ENCODE results near the gene HCRTR1.

Gene HCRTR1

DNA sequence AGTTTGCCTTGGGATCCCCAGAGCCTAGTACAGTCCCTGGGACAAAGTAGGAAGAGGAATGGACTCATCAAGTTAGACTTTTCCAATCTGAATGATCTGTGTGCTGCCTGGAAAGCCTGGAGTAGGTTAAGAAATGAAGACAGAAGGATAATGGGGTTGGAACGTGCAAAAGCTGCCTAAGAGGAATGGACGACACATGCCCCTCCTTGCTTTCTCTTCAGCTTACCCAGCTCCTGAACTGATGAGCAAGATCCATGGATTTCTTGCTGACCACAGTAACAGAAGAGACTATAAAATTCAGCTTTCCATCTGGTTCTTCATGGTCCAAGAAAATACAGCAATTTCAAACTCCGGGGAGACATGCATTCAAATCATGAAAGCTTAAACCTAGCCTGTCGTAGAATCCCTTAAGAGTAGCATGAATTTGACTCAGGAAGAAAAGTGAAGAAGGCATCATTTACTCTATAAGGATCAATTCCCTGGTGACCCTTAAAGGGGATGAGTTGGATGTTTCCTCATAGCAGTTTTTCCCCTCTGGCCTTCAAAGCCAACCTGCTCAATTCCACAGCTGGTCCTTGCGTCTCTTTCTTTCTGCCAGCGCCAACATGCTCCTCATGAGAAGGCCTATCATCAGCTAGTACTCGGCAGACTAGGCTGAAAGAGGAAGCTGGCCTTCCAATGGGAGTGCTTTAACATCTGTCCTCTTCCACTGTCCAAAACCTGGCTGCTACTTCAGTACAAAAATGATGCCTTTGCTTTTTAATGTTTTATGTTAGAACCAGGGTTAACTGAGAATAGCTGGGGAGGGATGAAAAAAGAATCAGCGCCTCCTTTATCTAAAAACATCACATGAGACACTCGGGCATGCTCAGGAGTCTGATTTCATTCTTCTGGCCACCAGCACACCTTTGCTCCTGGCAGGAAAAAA is 32.9 kb downstream of the HCRTR1 start:
- DNase-seq = no peak

DNA sequence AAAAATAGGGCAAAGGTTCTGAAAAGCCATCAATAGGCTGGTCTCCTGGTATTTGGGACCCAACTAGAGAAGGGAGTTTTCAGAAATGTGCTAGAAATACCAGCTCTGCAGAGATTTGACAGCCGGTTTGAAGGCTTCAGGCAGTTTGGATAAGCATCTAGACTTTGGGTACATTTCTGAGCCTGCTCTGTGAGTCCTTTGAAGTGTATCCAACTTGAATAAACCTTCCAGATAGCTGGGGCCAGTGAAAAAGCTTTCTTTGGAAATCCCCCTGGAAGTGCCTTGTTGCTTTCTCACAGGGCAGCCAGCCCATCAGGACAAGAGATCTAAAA is 33.6 kb downstream of the HCRTR1 start:
- no peak for DNase-seq

DNA sequence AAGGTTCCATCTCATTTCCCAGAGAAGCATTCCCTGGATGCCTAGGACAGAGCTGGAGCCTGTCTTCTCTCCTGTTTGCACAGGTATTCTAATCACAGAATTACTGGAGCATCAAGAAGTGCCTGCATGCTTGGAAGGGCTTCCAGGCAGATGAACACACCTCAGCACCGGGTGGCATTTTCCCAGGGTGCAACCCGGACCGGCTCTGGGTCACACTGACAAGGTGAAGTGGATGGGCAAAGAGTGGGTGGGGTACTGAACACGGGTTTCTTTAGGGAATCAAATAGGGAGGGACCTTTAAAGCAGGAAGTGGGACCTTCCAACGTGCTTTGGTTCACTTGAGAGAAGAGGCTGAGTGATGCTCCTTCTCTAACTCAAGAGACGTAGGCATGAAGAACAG is 34.3 kb downstream of the HCRTR1 start:
- DNase-seq = no peak

DNA sequence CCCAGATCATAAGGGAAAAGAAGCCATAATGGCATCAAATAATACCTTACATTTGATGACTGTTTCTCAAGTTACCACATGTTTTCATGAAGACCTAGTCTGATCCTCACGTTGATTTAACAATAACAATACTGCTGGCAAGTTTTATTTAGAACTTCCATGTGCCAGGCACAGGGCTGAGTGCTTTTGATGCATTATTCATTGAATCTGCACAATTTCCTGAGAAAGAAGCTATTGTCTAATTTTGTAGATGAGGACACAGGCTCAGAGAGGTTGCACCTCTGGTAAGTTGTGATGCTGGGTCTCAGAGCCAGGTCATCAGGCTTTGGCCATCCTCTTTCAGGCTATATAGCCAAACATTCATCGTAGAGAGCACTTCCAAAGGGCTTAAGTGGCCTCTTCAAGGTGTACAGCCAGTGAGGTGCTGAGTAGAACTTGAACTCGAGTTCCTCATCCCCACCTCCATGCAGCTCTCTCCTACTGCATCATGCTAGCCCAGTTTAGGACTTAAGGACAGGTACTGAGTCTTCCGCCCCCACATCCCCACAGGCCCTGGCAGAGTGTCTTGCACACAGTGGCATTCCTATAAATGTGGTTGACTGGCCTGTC is 35.5 kb downstream of the HCRTR1 start:
- no peak for DNase-seq

DNA sequence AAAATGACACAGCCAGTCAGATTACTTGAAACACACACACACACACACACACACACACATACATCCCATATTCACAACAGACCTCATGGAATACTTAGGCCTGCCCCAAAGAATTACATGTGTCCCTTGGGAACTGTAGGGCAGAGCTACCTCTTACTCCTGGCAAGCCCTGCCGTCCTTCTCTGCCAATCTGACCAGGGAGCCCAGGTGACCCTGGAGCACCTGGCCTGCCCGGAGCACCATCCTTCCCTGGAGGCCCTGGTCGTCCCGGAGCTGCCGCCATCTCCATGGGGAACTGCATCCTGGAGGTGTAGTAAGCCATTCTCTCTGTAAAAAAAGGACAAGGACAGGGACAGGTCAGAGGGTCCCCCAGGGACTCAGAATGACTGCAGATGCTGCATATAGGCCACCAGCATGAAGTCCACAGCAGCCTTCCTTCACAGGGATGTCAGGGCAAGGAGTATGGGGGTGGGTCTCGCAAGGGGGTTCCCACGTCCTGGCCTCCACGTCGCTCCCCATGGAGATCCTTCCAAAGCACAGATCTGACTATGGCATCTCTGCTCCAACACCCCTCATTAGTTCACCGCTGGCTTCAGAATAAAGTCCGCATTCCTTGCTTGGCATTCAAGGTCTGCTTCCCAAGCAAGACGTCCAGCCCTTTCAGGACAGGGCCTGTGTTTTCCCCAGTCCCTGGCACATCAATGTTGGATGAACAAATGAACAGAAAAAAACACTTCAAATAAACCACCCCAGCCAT is 36.4 kb downstream of the HCRTR1 start:
- no peak for DNase-seq

DNA sequence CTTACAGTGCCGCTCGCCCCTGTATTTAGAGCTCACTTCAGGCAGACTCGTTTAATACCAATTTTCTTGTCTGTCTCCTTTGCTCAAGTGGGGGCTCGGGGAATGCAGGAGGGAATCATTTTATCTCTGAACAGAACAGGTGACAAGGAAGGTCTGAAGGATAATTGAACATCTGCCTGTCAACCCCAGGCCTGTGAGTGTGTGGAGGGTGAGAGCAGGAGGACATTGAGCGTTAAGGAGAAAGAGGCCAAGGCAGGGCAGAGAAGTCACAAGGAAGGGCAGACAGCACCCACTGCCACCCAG is 36.9 kb downstream of the HCRTR1 start:
- no peak for DNase-seq

DNA sequence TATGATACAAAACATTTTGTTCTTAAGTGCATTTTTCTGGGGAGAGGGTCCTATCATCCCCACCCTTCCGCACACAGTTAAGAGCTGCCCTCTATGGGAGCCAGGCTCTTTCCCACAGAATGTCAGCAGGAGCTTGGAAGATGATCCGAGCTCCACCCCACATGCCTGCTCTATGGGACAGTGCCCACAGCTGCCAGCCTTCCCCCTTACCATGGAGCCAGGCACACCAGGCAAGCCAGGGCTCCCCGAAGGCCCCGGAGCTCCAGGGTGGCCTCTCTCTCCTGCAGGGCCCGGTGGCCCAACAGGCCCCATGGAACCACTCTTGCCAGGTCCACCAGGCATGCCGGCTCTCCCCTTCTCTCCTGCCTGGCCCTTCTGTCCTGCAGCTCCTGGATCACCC is 37.6 kb downstream of the HCRTR1 start:
- no peak for DNase-seq

DNA sequence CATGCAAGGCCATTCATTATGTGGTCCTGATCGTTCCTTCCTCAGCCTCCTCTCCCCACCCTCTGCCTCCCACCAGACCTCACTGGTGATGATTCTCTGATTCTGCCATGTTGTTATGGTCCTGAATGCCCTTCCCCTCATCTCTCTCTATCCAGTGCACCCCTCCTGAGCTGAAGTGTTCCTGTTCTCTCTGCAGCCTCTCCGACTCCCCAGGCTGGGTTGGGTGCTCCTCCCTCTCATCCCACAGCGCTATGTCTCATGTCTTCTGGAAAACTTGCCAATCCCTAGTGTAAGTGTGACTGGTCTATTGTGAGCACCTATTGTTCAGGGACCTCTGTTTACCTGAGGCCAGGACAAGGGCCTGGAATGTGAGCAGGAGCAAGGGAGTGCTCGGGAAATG is 38.3 kb downstream of the HCRTR1 start:
- no peak for DNase-seq

DNA sequence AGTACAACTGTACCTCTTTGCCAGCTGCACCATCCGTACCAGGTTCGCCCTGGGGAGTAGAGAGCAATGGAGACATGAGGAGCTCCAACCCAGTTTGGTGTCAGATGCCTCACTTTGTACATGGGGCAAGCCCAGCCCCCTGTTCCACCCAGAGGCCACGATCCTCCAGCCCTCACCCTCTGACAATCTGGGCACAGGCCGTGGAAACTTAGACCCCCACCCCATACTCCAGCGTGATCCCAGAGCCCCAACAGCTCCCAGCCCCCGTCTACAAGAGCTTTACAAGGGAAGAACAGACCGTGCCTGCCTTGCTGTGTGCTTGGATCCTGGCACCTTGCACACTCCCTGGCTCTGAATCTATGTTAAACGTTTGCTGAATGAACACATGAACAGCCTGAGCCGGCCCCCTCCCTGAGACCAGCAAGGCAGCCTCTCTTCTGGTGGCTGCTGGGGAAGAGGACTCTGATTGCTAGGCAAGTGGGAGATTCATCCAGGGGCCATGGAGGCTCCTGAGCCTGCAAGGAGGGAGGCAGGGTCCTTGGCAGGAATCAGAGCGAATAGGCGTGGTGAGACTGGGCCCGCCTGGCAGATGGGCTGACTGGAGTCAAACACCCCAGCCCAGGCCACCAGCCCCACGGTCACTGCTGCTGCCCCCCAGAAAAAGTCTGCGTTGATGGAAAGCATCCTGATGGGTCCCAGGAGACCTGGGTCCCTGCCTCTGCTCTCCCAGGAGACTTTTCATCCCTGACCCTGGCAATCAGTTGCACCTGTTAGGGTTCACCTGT is 39.7 kb downstream of the HCRTR1 start:
- no peak for DNase-seq

DNA sequence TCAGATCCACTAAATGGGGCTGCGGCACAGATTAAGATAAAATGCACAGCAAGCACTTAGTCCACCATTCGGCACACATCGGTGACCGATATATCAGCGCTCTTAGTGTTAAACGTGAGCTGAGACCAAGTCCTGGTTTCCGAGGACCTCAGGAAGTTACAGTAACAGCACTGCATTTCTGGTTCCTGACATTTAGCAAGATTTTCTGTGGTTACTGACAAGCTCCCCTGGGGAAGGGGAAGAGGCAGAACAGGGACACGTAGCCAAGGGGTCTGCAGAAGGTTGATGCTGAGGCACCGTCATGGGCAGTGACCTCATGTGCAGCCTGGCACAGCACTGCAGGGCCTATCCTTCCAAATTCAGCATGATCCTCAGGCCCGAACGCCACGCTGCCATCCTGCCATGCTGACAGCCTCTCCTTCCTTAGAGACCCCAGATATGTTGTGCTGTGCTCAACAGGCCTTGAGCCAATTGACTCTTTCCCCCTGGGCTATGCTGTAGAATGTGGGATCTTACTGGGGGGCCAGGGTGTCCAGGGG is 40.6 kb downstream of the HCRTR1 start:
- DNase-seq = no peak

DNA sequence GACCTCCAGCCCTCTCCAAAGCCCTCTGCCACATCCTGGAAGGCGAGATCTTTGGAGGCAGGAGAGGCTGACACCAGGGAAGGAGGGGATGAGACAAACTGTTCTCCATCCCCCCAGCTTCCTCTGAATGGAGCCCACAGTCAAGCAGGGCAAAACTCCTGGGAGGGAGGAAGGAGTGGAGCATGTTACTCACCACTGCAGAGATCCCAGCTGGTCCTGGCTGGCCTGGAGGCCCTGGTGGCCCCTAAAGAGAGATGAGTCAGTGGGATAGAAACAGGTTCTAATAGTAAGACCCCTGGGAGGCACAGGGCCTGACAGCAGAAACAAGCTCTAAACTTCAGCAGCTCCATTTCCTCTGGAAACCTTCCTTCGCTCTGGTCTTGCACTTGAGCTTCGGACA is 41.2 kb downstream of the HCRTR1 start:
- DNase-seq = no peak

DNA sequence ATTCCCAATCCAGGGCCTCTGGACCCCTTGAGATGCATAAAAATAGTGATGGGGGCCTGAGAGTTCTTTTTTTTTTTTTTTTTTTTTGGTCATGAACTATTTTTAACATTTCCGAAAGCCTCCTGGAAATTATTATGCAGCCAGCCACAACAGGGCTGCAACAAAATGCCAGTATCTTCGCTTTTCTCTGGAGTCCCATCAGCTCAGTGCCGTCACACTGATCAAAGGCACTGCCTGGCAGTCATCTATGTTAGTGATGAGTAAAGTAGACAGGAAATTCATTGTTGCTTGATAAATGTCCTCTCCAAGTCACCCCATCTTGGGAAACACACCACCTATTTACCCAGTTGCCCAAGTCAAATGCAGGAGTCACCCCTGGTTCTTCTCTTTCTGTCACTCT is 42.4 kb downstream of the HCRTR1 start:
- no peak for DNase-seq

DNA sequence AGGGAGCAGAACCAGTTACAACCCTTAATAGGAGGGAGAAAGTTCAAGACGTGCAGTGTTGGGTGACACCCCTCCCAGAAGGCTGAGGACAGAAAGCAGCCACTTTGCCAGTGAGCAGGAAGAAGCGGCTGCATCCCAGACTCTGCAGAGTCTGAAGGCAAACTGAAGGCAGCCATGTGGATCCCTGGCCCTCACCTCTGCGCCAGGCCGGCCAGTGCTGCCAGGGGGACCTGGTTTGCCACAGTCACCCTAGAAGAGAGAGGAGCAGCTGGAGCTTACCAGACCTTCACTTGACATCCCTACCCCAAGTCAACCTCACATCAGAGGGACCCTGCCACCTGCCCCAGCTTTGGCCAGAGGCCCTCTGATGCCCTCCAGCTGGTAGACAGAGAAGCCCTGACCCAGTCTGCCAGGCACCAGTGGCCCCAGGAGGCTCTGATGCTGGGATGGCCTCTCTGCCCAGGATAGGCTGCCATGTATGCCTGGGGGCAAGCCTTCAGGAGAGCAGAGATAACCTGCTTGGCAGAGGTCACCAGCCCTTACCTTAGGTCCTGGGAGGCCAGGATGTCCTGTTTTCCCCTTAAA is 43.5 kb downstream of the HCRTR1 start:
- DNase-seq = no peak

DNA sequence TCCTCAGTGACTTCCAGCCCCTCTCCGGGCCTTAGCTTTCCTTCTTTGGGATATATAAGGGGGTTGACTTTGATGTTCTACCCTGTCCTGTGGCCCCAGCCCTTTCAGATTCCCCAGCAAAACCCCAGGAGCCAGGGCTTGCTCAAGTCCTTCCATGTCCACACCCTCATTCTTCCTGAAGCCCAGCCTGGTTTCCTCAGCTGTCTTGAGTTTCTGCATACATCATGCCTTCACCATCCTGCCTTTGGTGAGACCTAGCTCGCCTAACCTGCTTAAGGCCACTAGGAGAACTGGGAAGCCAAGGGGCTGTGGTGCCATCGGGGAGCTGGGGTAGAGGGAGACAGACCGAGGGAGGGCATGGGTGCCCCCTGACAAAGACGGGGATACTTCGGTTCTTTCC is 44.4 kb downstream of the HCRTR1 start:
- no peak for DNase-seq

DNA sequence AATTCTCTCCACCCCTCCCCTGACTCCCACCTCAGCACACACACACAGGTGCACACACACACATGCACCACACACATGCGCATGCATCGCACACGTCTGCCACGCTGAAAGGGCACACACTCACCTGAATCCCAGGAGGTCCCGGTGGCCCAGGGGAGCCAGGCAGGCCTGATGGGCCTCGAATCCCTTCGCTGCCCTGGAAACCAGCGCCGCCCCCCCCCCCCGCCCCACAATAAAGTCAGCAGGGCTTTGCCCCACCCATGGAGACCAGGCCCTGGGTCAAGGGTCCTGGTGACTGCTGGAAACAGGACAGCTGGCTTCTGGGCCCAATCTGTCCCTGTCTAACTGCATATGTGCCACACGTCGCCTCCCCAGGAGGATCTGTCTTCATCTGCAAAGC is 45.0 kb downstream of the HCRTR1 start:
- no peak for DNase-seq

DNA sequence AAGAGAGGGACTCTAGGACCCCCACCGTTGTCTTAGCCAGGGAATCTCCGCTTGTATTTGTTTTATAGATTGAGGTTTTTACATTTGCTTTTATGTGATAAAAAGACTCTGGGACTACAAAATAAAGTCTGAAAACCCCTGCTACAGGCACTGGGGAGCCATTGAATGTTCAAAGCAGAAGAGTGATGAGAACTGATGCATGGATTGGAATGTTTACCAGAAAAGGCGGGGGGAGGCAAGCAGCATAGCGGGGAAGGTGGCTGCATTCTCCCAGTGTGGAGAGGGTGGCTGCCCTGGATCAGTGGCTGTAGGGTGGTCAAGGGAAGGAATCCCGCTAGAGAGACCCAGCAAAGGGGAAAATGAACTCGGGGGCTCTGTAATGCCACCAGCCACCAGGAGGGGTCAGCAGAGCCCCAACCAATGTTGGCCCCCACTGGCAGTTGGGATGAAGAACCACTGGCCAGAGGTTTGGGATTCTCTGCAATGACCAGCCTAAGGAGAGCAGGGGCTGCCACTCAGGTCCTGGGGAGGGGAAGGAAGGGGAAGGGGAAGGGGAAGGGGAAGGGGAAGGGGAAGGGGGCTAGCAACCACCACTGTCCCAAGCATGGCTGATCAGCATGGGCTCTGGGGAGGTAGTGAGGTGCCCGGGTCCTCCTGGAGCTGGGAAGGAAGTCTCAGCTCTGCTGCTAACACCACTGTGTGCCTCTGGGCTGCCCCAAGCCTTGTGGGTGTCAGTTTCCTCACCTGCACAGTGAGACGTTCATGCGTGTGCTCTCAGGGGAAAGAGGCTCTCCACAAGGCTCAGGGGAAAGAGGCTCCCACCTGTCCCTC is 46.3 kb downstream of the HCRTR1 start:
- DNase-seq = peak; percentile 29

DNA sequence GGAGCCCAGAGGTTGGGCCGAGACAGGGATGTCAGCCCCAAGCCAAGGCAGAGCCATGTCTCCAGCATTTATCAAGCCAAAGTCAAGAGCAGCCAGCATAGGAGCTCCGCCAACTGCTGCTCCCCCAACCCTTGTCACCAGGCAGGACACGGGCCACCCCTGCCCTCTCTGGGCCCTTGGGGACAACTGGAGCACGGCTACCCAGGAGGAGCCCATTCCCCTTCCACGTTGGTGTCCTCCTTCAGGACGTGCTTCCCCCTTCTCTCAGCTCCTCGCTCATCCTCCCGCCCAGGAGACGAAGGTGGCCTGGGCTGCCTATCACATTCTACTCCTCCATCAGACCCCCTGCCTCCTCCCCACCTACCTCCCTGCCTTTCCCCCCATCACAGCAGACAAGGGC is 47.0 kb downstream of the HCRTR1 start:
- DNase-seq = no peak

DNA sequence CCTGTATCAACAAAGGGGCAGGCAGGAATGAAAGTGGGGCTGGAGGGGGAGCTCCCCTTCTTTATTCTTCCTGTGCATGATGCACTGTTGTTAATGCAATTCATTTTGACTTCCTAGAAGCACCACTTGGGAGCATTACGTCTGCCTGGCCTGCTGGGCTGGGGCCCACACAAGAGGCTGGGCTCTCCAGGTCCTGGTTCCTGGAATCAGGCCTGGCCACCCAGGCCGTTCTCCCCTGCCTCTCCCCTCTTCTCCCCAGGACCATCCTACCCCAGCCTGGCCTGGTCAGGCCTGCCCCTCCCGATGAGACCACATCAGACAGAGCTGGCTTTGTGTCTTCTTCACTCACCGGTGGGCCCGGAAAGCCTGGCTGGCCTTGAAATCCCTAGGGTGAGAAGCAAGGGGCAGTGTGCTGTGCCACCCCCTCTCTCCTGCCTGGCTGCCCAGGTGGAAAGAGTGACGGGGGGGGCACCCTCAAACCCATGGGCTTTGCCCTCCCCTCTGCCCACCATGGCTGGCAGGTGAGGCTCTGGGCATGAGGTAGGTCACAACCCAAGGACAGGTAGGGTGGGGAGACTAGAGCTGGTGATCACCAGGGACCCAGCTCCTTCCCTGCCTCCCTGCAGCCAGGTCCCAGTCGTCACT is 47.9 kb downstream of the HCRTR1 start:
- DNase-seq = no peak

DNA sequence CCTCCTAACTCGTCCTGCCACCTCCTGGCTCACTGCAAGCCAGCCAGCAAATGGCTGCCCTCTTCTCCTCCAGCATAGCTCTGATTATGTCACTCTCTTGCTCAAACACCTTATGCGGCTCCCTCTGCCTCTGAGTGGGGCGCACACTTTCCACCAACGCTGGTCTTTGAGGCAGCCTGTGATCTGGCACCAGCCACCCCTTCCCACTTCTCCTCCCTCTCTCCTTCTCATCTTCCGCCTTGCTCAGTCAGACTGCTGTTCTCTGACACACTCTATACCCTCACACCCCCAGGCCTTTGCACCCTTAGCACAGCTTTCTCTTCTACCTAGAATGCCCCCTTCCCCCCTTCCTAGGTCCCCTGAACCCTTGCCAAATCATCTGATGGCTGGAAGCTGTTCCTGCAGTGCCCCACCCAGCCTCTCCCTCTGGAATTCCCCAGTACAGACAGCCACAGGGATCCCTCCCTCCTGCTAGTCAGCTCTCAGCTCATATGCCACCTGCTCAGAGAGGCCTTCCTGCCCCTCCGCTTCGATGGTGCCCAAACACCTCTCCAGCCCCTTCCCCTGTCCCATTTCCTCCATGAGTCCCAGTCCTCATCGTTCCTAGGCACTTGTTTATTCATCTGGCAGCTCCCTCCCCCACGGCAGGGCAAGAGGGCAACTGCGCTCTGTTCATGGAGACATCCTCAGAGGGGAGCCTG is 48.9 kb downstream of the HCRTR1 start:
- DNase-seq = no peak

DNA sequence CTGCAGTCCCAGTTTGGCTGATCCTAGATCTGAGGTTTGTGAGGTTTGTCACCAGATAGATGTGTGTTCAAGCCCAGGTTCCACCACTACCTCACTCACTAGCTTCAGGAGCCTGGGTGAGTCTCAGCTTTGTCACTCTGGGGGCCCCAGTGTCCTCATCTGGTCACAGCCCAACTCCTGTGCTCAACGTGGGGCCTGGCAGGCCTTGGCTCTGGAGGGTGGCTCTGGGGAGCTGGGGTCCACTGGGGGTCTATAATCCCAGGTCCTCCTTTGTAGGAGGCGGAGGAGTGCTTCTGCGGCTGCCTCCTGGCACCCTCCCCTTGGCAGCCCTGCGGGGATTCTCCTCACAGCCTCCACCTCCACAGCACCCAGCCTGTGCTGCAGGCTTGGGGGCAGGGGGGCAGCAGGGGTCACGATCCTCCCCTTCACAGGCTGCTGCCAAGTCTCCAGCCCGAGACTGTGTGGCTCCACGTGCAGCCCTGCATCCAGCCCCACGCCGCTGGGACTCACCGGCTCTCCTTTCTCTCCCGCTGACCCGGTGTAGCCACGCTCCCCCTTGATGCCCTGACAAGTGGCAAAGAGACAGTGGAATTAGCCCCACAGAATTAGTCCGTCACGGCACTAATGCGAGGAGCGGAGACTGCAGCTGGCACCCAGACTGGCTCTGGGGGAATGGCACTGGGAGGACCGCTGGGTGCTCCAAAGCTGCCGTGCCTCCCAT is 49.7 kb downstream of the HCRTR1 start:
- DNase-seq = no peak

Measured in NCI-H774 (cell line).